ENCODE results near the gene FRMD3.

DNA sequence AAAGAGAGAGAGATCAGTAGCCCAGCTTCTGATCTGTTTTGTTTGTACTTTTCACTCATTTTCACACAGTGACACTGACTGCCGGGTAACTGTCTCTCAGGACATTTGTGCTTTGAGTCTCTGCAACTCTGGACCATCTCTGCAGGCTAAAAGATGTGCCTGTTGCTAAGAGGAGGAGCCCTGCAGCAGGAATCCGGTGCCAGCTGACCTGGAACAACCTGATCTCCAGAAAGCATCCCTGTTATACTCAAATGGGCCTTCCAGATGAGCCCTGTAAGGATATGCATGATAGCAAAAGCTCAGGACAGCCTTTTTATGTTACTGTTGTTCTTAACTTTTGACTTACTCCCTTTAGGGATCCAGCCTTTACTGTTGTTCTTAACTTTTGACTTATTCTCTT is 304.6 kb downstream of the FRMD3 start:
- TF ChIP-seq, protein P1, sequence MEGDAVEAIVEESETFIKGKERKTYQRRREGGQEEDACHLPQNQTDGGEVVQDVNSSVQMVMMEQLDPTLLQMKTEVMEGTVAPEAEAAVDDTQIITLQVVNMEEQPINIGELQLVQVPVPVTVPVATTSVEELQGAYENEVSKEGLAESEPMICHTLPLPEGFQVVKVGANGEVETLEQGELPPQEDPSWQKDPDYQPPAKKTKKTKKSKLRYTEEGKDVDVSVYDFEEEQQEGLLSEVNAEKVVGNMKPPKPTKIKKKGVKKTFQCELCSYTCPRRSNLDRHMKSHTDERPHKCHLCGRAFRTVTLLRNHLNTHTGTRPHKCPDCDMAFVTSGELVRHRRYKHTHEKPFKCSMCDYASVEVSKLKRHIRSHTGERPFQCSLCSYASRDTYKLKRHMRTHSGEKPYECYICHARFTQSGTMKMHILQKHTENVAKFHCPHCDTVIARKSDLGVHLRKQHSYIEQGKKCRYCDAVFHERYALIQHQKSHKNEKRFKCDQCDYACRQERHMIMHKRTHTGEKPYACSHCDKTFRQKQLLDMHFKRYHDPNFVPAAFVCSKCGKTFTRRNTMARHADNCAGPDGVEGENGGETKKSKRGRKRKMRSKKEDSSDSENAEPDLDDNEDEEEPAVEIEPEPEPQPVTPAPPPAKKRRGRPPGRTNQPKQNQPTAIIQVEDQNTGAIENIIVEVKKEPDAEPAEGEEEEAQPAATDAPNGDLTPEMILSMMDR (conservative IDR thresholded peaks at IDR 0.05 in 1 of 2, IDR thresholded peaks at IDR 0.05 in 1 of 2; ENCODE audit: low read depth in 1 of 2, low read length in 2 of 2): no peak
- TF ChIP-seq EZH2 (IDR thresholded peaks at IDR 0.05; ENCODE audit: low read length, missing control alignments): no peak

Data from fibroblast of lung (primary cell).